ENCODE measurements around the gene SMNDC1. TPM values are rescaled to one million over a fixed set of nuclear protein-coding genes. Genes with fewer than 3 reads are reported as not detected.
A peak's percentile ranks its signal among the peaks of the same experiment; 100 is the strongest.

Gene SMNDC1
- total and polyA plus RNA-seq, 4 donors: 4.9 to 6.8 (median 6.0) TPM

GRCh38 chr10:110279407-110279986 lies 25.2 kb downstream of the SMNDC1 start:
- Histone ChIP-seq H3K36me3 (ENCODE audit: control insufficient read depth in 4 of 4, insufficient read depth in 3 of 4, low read depth in 1 of 4, low read length in 3 of 4) (peaks cover 0 to 3% (median under 1%) of the 10 kb centered on the region in 4 donors), H3K9ac (ENCODE audit: low read depth in 1 of 2, low read length in 2 of 2) (peak overlapping the region; percentile 60 to 86), H3K27me3 (ENCODE audit: control insufficient read depth in 4 of 4, insufficient read depth in 4 of 4, low read length in 3 of 4) (no peaks in the 10 kb centered on the region), H3K4me1 (ENCODE audit: control insufficient read depth in 4 of 4, insufficient read depth in 4 of 4, low read length in 3 of 4) (peaks cover 0 to 7% (median 3%) of the 10 kb centered on the region in 4 donors), H3K4me3 (ENCODE audit: low read depth in 1 of 3, low read length in 3 of 3) (peak overlapping the region in 2 of 3 donors; percentile 39 to 49), H3K27ac (ENCODE audit: low read depth in 1 of 2, low read length in 2 of 2) (peak overlapping the region; percentile 56 to 67), H3K9me3 (ENCODE audit: control insufficient read depth in 4 of 4, low read length in 3 of 4) (no peaks in the 10 kb centered on the region)
- DNase-seq (ENCODE audit: low spot score): peak; percentile 50
- WGBS: 32% methylated on average over 6 of the region's 6 CpGs
- no peak for TF ChIP-seq HNF4G (IDR thresholded peaks at IDR 0.05)
- no peak for TF ChIP-seq FOXA2 (IDR thresholded peaks at IDR 0.05)
- TF ChIP-seq, protein P1, sequence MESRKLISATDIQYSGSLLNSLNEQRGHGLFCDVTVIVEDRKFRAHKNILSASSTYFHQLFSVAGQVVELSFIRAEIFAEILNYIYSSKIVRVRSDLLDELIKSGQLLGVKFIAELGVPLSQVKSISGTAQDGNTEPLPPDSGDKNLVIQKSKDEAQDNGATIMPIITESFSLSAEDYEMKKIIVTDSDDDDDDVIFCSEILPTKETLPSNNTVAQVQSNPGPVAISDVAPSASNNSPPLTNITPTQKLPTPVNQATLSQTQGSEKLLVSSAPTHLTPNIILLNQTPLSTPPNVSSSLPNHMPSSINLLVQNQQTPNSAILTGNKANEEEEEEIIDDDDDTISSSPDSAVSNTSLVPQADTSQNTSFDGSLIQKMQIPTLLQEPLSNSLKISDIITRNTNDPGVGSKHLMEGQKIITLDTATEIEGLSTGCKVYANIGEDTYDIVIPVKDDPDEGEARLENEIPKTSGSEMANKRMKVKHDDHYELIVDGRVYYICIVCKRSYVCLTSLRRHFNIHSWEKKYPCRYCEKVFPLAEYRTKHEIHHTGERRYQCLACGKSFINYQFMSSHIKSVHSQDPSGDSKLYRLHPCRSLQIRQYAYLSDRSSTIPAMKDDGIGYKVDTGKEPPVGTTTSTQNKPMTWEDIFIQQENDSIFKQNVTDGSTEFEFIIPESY (IDR thresholded peaks at IDR 0.05): no peak
- peak in 1 of 2 donors; percentile 28 for TF ChIP-seq RXRA (IDR thresholded peaks at IDR 0.05)
- no peak for TF ChIP-seq REST (IDR thresholded peaks at IDR 0.05)
- TF ChIP-seq TAF1 (conservative IDR thresholded peaks at IDR 0.05): no peak
- TF ChIP-seq NR2F2 (IDR thresholded peaks at IDR 0.05): no peak
- TF ChIP-seq RAD21 (IDR thresholded peaks at IDR 0.05): peak; percentile 95 to 99
- TF ChIP-seq, protein P2, sequence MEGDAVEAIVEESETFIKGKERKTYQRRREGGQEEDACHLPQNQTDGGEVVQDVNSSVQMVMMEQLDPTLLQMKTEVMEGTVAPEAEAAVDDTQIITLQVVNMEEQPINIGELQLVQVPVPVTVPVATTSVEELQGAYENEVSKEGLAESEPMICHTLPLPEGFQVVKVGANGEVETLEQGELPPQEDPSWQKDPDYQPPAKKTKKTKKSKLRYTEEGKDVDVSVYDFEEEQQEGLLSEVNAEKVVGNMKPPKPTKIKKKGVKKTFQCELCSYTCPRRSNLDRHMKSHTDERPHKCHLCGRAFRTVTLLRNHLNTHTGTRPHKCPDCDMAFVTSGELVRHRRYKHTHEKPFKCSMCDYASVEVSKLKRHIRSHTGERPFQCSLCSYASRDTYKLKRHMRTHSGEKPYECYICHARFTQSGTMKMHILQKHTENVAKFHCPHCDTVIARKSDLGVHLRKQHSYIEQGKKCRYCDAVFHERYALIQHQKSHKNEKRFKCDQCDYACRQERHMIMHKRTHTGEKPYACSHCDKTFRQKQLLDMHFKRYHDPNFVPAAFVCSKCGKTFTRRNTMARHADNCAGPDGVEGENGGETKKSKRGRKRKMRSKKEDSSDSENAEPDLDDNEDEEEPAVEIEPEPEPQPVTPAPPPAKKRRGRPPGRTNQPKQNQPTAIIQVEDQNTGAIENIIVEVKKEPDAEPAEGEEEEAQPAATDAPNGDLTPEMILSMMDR (IDR thresholded peaks at IDR 0.05; ENCODE audit: low read depth, low read length, missing input control): peak; percentile 80
- TF ChIP-seq HNF4A (conservative IDR thresholded peaks at IDR 0.05): peak; percentile 12 to 21
- peak; percentile 85 for TF ChIP-seq YY1 (IDR thresholded peaks at IDR 0.05)

GRCh38 chr10:110278562-110279406 lies 25.9 kb downstream of the SMNDC1 start:
- Histone ChIP-seq H3K9ac (ENCODE audit: low read depth in 1 of 2, low read length in 2 of 2) (peak overlapping the region; percentile 60 to 86), H3K36me3 (ENCODE audit: control insufficient read depth in 4 of 4, insufficient read depth in 3 of 4, low read depth in 1 of 4, low read length in 3 of 4) (peaks cover 0 to 2% (median 0%) of the 10 kb centered on the region in 4 donors), H3K4me1 (ENCODE audit: control insufficient read depth in 4 of 4, insufficient read depth in 4 of 4, low read length in 3 of 4) (peaks cover 0 to 7% (median 3%) of the 10 kb centered on the region in 4 donors), H3K9me3 (ENCODE audit: control insufficient read depth in 4 of 4, low read length in 3 of 4) (no peaks in the 10 kb centered on the region), H3K27me3 (ENCODE audit: control insufficient read depth in 4 of 4, insufficient read depth in 4 of 4, low read length in 3 of 4) (no peaks in the 10 kb centered on the region), H3K27ac (ENCODE audit: low read depth in 1 of 2, low read length in 2 of 2) (peak overlapping the region; percentile 56 to 67), H3K4me3 (ENCODE audit: low read depth in 1 of 3, low read length in 3 of 3) (peak overlapping the region in 2 of 3 donors; percentile 39 to 49)
- DNase-seq (ENCODE audit: low spot score): no peak
- 47% methylated on average over 7 of the region's 7 CpGs for WGBS
- TF ChIP-seq GABPA (IDR thresholded peaks at IDR 0.05 in 1 of 2, conservative IDR thresholded peaks at IDR 0.05 in 1 of 2) (no peak), EGR1 (IDR thresholded peaks at IDR 0.05; ENCODE audit: low read depth in 2 of 2) (no peak), JUND (IDR thresholded peaks at IDR 0.05) (no peak), YY1 (IDR thresholded peaks at IDR 0.05) (no peak), RAD21 (IDR thresholded peaks at IDR 0.05) (no peak), HNF4A (conservative IDR thresholded peaks at IDR 0.05) (no peak), REST (IDR thresholded peaks at IDR 0.05) (no peak), ATF3 (IDR thresholded peaks at IDR 0.05) (no peak)
- TF ChIP-seq, protein P2 (IDR thresholded peaks at IDR 0.05; ENCODE audit: low read depth, low read length, missing input control): no peak

Data from liver (tissue), 9 donors.